GM18505 (cell line): Measurements from ENCODE around the gene DNMBP.
A peak's percentile ranks its signal among the peaks of the same experiment; 100 is the strongest.
"Not testable (repeated sequence)": the region's sequence is repeated elsewhere in the genome, so short reads cannot be mapped to it uniquely, and the experiment has no call there.

Experiments used
- ATAC-seq: cut with Tn5 transposase; IDR thresholded peaks from one replicate; pipeline ENCODE4 v1.9.1; 2021; ENCODE audit not compliant: unreplicated experiment
- POLR2A ChIP-seq: IDR thresholded peaks from 4 replicates; pipeline ENCODE4 v1.6.1; 2011; ENCODE audit warnings: borderline replicate concordance; ENCODE audit not compliant: insufficient read depth, insufficient read length; ENCODE audit errors: extremely low read depth

The DNMBP gene

GRCh38 chr10:99850021-99850766 is 159.6 kb downstream of the DNMBP start:
- TF ChIP-seq POLR2A: no peak

GRCh38 chr10:99849536-99849935 is 160.2 kb downstream of the DNMBP start:
- TF ChIP-seq POLR2A: no peak
- ATAC-seq: no peak

More at GRCh38 chr10:99850021-99850766, 159.6 kb downstream of the DNMBP start:
- ATAC-seq: no peak

- no peak for TF ChIP-seq POLR2A
- no peak for ATAC-seq
Measured at GRCh38 chr10:99849057-99849456, 160.7 kb downstream of the DNMBP start.

GRCh38 chr10:99845837-99846382 is 163.8 kb downstream of the DNMBP start:
- peak; percentile 64 for ATAC-seq
- no peak for TF ChIP-seq POLR2A

GRCh38 chr10:99844433-99844955 is 165.3 kb downstream of the DNMBP start:
- no peak for TF ChIP-seq POLR2A
- no peak for ATAC-seq

- no peak for ATAC-seq
- TF ChIP-seq POLR2A: no peak
Measured at GRCh38 chr10:99843310-99843709, 166.4 kb downstream of the DNMBP start.

- no peak for TF ChIP-seq POLR2A
- no peak for ATAC-seq
Measured at GRCh38 chr10:99841746-99842145, 168.0 kb downstream of the DNMBP start.

GRCh38 chr10:99840859-99841258 is 168.9 kb downstream of the DNMBP start:
- ATAC-seq: not testable (repeated sequence)

GRCh38 chr10:99836711-99837110 is 173.0 kb downstream of the DNMBP start:
- no peak for TF ChIP-seq POLR2A
- ATAC-seq: no peak

- TF ChIP-seq POLR2A: no peak
- no peak for ATAC-seq
Measured at GRCh38 chr10:99835947-99836346, 173.8 kb downstream of the DNMBP start.

GRCh38 chr10:99834410-99834809 is 175.3 kb downstream of the DNMBP start:
- ATAC-seq: no peak

GRCh38 chr10:99832439-99832838 is 177.3 kb downstream of the DNMBP start:
- TF ChIP-seq POLR2A: no peak
- ATAC-seq: no peak

More at GRCh38 chr10:99834410-99834809, 175.3 kb downstream of the DNMBP start:
- TF ChIP-seq POLR2A: no peak

- no peak for TF ChIP-seq POLR2A
- ATAC-seq: no peak
Measured at GRCh38 chr10:99828464-99828863, 181.3 kb downstream of the DNMBP start.

- ATAC-seq: no peak
- no peak for TF ChIP-seq POLR2A
Measured at GRCh38 chr10:99827936-99828335, 181.8 kb downstream of the DNMBP start.
